ENCODE data around the gene ANKRD17.
"Not testable (repeated sequence)": the region's sequence is repeated elsewhere in the genome, so short reads cannot be mapped to it uniquely, and the experiment has no call there.

The ANKRD17 gene

DNA sequence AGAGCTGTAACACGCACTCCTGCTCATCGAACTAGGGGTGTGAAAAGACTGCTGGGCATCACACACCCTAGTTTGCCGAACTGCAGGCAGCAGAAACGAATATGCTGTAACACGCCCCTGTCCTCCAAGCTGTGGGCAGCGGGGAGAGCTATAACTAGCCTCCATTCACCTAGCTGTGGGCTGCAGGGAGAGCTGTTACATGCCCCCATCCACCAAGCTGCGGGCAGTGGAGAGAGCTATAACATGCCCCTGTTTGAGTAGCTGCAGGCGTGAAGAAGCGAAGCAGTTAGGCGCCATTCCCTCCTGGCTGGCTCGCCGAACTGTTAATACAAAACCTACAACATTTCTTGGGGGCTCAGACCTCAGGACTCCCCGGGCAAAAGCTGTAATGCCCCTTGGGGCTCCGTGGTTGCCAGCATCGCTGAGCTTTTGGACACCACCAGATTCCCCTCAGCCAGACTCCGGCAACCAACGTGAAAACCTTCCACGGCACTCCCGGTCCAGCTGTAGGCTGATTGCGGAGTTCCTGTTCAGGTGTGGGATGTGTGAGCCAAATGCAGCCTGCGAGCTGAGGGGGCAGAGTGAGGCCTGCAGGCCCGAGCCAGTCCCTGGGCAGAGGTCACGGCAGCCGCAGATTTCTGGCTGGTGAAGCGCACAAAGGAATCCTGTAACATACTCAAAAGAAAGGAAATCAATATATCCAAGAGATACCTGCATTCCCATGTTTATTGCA lies 41.1 kb upstream of the ANKRD17 start:
- POLR2A ChIA-PET = no interaction called here
- H3K9me3 ChIP-seq (ENCODE audit: control insufficient read depth, insufficient read depth, low read depth, low read length) = no peaks in the 10 kb centered on the region
- H3K36me3 ChIP-seq (ENCODE audit: control insufficient read depth in 2 of 2, insufficient read depth in 1 of 2, low read length in 2 of 2) = no peaks in the 10 kb centered on the region
- H3K4me1 ChIP-seq (ENCODE audit: control insufficient read depth, insufficient read depth, low read length) = no peaks in the 10 kb centered on the region
- no peak for TF ChIP-seq ZNF48 (tag by site-specific recombination; IDR thresholded peaks at IDR 0.05)
- TF ChIP-seq, protein P1, sequence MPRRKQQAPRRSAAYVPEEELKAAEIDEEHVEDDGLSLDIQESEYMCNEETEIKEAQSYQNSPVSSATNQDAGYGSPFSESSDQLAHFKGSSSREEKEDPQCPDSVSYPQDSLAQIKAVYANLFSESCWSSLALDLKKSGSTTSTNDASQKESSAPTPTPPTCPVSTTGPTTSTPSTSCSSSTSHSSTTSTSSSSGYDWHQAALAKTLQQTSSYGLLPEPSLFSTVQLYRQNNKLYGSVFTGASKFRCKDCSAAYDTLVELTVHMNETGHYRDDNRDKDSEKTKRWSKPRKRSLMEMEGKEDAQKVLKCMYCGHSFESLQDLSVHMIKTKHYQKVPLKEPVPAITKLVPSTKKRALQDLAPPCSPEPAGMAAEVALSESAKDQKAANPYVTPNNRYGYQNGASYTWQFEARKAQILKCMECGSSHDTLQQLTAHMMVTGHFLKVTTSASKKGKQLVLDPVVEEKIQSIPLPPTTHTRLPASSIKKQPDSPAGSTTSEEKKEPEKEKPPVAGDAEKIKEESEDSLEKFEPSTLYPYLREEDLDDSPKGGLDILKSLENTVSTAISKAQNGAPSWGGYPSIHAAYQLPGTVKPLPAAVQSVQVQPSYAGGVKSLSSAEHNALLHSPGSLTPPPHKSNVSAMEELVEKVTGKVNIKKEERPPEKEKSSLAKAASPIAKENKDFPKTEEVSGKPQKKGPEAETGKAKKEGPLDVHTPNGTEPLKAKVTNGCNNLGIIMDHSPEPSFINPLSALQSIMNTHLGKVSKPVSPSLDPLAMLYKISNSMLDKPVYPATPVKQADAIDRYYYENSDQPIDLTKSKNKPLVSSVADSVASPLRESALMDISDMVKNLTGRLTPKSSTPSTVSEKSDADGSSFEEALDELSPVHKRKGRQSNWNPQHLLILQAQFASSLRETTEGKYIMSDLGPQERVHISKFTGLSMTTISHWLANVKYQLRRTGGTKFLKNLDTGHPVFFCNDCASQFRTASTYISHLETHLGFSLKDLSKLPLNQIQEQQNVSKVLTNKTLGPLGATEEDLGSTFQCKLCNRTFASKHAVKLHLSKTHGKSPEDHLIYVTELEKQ (tag by site-specific recombination; IDR thresholded peaks at IDR 0.05; ENCODE audit: borderline replicate concordance) = no peak
- no peak for TF ChIP-seq KLF16 (tag by site-specific recombination; IDR thresholded peaks at IDR 0.05)
- no peak for TF ChIP-seq ZSCAN16 (tag by site-specific recombination; IDR thresholded peaks at IDR 0.05)
- TF ChIP-seq ZNF791 (tag by site-specific recombination; IDR thresholded peaks at IDR 0.05) = no peak
- no peak for TF ChIP-seq ZNF548 (tag by site-specific recombination; IDR thresholded peaks at IDR 0.05)
- no peak for TF ChIP-seq ZNF510 (tag by site-specific recombination; IDR thresholded peaks at IDR 0.05; ENCODE audit: insufficient replicate concordance)
- TF ChIP-seq ZNF24 (tag by site-specific recombination; IDR thresholded peaks at IDR 0.05) = no peak
- no peak for TF ChIP-seq ZNF785 (tag by site-specific recombination; IDR thresholded peaks at IDR 0.05)
- TF ChIP-seq ZNF473 (tag by site-specific recombination; IDR thresholded peaks at IDR 0.05) = no peak
- TF ChIP-seq ZNF157 (tag by site-specific recombination; IDR thresholded peaks at IDR 0.05) = no peak
- no peak for TF ChIP-seq KLF1 (tag by site-specific recombination; IDR thresholded peaks at IDR 0.05)
- TF ChIP-seq, protein P2, sequence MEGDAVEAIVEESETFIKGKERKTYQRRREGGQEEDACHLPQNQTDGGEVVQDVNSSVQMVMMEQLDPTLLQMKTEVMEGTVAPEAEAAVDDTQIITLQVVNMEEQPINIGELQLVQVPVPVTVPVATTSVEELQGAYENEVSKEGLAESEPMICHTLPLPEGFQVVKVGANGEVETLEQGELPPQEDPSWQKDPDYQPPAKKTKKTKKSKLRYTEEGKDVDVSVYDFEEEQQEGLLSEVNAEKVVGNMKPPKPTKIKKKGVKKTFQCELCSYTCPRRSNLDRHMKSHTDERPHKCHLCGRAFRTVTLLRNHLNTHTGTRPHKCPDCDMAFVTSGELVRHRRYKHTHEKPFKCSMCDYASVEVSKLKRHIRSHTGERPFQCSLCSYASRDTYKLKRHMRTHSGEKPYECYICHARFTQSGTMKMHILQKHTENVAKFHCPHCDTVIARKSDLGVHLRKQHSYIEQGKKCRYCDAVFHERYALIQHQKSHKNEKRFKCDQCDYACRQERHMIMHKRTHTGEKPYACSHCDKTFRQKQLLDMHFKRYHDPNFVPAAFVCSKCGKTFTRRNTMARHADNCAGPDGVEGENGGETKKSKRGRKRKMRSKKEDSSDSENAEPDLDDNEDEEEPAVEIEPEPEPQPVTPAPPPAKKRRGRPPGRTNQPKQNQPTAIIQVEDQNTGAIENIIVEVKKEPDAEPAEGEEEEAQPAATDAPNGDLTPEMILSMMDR (tag by site-specific recombination; IDR thresholded peaks at IDR 0.05) = no peak
- no peak overlapping the region for H3K27ac ChIP-seq (ENCODE audit: extremely low read depth, low read depth, low read length)
- H3K4me3 ChIP-seq (ENCODE audit: low read depth, low read length) = no peak overlapping the region
- CTCF ChIA-PET = interaction anchor here (0.5 to 1.6 kb wide), 2 partner anchors 13 to 266 kb away, joined by 3 to 5 read pairs; no protein-coding TSS in a partner anchor

DNA sequence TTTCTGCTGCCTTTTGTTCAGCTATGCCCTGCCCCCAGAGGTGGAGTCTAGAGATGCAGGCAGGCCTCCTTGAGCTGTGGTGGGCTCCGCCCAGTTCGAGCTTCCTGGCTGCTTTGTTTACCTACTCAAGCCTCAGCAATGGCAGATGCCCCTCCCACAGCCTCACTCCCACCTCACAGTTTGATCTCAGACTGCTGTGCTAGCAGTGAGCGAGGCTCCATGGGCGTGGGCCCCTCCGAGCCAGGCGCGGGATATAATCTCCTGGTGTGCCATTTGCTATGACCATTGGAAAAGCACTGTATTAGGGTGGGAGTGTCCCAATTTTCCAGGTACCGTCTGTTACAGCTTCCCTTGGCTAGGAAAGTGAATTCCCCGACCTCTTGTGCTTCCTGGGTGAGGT lies 34.1 kb upstream of the ANKRD17 start:
- H3K27ac ChIP-seq (ENCODE audit: extremely low read depth, low read depth, low read length); H3K36me3 ChIP-seq (ENCODE audit: control insufficient read depth in 2 of 2, insufficient read depth in 1 of 2, low read length in 2 of 2); CTCF ChIA-PET; POLR2A ChIA-PET; H3K4me1 ChIP-seq (ENCODE audit: control insufficient read depth, insufficient read depth, low read length); H3K4me3 ChIP-seq (ENCODE audit: low read depth, low read length); H3K9me3 ChIP-seq (ENCODE audit: control insufficient read depth, insufficient read depth, low read depth, low read length): not testable (repeated sequence)

DNA sequence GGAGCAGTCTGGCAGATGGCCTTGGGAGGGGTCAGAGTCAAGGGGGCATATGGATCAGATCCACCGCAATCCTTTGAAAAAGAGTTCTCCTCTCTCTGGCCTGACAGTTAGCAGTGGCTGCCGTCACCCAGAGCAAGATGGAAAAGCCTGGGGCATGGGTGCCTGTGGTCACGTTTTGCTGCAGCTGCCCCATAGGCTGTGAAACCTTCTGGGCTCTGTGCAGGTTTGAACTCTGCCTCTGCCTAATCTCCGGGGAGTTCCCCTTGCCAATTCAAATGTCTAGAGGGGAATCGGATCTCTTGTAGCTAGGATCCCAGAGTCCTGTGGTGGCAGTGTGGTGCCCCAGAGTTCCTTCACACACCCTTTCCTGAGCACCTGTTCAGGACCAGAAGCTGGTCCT lies 23.4 kb upstream of the ANKRD17 start:
- H3K27ac ChIP-seq (ENCODE audit: extremely low read depth, low read depth, low read length) = no peak overlapping the region
- no peaks in the 10 kb centered on the region for H3K4me1 ChIP-seq (ENCODE audit: control insufficient read depth, insufficient read depth, low read length)
- H3K4me3 ChIP-seq (ENCODE audit: low read depth, low read length) = no peak overlapping the region
- TF ChIP-seq, protein P2 (tag by site-specific recombination; IDR thresholded peaks at IDR 0.05) = no peak
- TF ChIP-seq SP7 (tag by site-specific recombination; IDR thresholded peaks at IDR 0.05) = no peak
- H3K9me3 ChIP-seq (ENCODE audit: control insufficient read depth, insufficient read depth, low read depth, low read length) = no peaks in the 10 kb centered on the region
- POLR2A ChIA-PET = no interaction called here
- H3K36me3 ChIP-seq (ENCODE audit: control insufficient read depth in 2 of 2, insufficient read depth in 1 of 2, low read length in 2 of 2) = no peaks in the 10 kb centered on the region
- CTCF ChIA-PET = no interaction called here
